ENCODE results near the gene SWAP70. TPM values are rescaled to one million over a fixed set of nuclear protein-coding genes. Genes with fewer than 3 reads are reported as not detected.

SWAP70 gene
- total RNA-seq, 1 experiment from 2014 or later = 7.9 TPM

DNA sequence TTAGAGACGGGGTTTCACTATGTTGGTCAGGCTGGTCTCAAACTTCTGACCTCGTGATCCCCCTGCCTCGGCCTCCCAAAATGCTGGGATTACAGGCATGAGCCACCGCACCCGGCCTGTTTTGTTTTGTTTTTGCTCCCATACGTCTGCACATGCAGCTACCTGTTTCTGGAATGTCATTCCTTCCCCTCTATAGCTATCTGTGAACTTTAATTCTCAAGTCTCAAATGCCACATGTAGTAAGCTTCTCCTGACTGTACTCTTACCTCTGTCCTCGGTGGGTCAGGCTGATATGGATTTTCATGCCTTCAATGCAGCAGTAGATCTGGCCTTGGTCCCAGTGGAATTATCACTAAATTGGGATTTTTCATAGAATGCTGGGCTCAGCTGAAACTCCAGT, 12.4 kb upstream of the SWAP70 start:
- no peak for DNase-seq (ENCODE audit: extremely low read depth, low read depth)

- DNase-seq (ENCODE audit: extremely low read depth, low read depth) = no peak
These were observed 11.8 kb upstream of the SWAP70 start for GRCh38 chr11:9651899-9652748.

DNA sequence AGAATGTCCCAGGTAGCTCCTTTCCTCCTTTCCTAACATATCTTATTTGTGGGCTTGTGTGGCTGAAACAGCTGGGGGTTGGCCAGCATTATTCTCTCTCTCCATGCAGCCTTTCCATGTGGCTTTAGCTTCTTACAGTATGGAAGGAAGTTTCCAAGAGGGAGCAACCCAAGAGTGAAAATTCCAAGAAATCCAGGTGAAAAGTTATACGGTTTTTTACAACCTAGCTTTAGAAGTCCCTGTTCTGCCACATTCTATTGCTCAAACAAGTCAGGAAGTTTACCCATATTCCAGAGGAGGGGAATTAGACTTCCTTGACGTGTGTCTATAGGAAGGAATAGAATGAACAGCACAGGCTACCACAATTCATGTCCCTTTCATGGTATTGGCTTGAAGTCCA, 10.0 kb upstream of the SWAP70 start:
- DNase-seq (ENCODE audit: extremely low read depth, low read depth) = no peak

DNA sequence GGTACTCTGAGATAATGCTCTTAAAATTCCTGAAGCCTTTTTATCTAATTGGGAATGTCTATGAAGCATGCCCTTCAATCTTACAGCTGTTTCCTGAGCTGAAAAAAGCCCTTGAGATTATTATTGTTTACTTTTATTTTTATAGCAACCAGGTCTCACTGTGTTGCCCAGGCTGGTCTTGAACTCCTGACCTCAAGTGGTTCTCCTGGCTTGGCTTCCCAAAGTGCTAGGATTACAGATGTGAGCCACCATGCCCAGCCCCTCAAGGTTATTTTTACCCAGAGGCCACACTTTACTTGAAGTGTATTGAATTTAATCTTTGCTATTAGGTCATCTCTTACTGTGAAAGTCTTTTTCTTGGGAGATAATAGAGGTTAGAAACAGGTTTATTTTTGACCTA, 7.0 kb upstream of the SWAP70 start:
- no peak for DNase-seq (ENCODE audit: extremely low read depth, low read depth)

GRCh38 chr11:9657531-9657930, 6.3 kb upstream of the SWAP70 start:
- no peak for DNase-seq (ENCODE audit: extremely low read depth, low read depth)

GRCh38 chr11:9660886-9661285, 3.0 kb upstream of the SWAP70 start:
- no peak for DNase-seq (ENCODE audit: extremely low read depth, low read depth)

GRCh38 chr11:9662273-9662672, 1.6 kb upstream of the SWAP70 start:
- no peak for DNase-seq (ENCODE audit: extremely low read depth, low read depth)

- DNase-seq (ENCODE audit: extremely low read depth, low read depth) = no peak
These were observed 647 bp downstream of the SWAP70 start for GRCh38 chr11:9664276-9665171.

DNA sequence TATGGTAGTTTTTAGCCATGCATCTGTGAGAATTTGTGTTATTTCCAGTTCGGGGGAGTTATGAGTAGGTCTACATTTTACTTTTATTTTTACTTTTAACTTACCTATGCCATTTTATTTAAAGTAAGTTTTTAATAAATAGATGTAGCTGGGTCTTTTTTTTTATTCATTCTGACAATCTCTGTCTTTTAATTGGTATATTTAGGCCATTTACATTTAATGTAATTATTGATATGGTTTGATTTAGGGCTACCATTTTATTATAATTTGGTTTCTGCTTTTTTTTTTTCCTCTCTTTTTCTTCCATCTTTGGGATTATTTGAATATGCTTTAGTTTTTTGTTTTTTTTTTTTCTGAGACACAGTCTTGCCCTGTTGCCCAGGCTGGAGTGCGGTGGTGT, 1.9 kb downstream of the SWAP70 start:
- DNase-seq (ENCODE audit: extremely low read depth, low read depth) = no peak

DNA sequence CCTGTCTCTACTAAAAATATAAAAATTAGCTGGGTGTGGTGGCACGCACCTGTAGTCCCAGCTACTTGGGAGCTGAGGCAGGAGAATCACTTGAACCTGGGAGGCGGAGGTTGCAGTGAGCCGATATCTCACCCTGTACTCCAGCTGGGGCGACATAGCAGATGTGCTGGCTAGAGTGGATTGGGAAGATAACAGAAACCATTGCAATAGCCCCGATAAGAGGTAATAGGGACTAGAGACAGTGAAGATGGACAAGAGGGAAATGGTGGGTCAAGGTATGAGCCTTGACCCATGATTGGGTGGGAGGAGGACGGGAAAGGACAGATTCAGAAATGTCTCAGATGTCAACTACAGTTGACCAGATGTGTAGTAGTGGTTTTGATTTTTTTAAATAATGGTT, 6.1 kb downstream of the SWAP70 start:
- DNase-seq (ENCODE audit: extremely low read depth, low read depth) = no peak

- no peak for DNase-seq (ENCODE audit: extremely low read depth, low read depth)
These were observed 8.5 kb downstream of the SWAP70 start for GRCh38 chr11:9672288-9672916.

- DNase-seq (ENCODE audit: extremely low read depth, low read depth) = no peak
These were observed 9.0 kb downstream of the SWAP70 start for GRCh38 chr11:9672918-9673317.

- DNase-seq (ENCODE audit: extremely low read depth, low read depth) = no peak
These were observed 11.8 kb downstream of the SWAP70 start for GRCh38 chr11:9675691-9676090.

DNA sequence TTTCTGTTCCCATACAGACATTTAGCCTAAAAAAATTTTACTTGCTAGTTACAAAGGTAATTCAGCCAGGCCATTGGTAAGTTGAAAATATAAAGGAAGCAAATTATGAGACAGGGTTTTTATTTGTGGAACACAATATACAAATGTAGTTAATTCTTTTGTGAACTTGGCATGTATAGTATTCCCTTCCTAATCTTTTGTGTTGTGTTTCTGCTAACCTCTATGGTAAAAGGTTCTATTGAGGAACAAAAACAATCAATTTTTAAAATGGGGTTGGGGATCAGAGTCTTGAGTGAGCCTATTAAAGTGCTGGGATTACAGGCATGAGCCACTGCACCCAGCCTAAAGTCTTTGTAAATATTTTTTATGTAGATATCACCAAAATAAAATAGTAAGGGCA, 14.1 kb downstream of the SWAP70 start:
- no peak for DNase-seq (ENCODE audit: extremely low read depth, low read depth)

DNA sequence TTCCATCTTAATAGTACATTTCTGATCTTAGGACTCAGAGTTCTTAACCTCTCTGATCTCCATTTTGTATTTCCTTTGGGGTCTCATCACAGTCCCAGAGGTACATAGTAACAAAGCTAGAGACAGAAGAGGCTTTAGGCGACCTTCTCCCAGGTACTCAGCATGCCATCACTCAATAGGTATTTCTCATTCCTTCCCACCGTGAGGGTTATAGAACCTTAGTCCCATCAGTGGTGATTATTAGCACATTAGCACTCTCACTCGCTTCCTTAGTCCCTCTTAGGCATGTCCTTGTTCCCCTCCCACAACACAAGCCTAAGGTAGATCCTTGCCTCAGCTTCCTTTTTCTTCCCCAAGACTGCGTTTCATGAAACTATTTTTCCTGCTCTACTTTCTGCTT, 14.7 kb downstream of the SWAP70 start:
- no peak for DNase-seq (ENCODE audit: extremely low read depth, low read depth)

DNA sequence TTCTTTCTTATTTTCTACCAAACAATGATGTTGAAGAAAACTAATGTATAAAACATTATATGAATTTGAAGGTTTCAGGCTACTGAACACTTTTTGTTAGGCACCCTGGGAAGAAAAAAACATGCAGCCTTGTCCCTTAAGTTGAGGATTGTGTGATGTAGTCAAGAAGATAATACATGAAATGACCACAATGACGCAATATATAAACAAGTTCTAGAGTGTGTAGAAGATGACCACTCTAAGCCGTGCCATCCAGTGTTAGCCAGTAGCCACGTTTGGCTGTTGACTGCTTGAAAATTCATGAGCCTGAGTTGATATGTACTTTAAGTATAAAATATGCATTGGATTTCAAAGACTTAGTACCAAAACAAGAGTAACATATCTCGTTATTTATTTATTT, 16.2 kb downstream of the SWAP70 start:
- DNase-seq (ENCODE audit: extremely low read depth, low read depth) = no peak

- DNase-seq (ENCODE audit: extremely low read depth, low read depth) = no peak
These were observed 17.9 kb downstream of the SWAP70 start for GRCh38 chr11:9681583-9682372.

GRCh38 chr11:9687711-9688477, 24.0 kb downstream of the SWAP70 start:
- no peak for DNase-seq (ENCODE audit: extremely low read depth, low read depth)

DNA sequence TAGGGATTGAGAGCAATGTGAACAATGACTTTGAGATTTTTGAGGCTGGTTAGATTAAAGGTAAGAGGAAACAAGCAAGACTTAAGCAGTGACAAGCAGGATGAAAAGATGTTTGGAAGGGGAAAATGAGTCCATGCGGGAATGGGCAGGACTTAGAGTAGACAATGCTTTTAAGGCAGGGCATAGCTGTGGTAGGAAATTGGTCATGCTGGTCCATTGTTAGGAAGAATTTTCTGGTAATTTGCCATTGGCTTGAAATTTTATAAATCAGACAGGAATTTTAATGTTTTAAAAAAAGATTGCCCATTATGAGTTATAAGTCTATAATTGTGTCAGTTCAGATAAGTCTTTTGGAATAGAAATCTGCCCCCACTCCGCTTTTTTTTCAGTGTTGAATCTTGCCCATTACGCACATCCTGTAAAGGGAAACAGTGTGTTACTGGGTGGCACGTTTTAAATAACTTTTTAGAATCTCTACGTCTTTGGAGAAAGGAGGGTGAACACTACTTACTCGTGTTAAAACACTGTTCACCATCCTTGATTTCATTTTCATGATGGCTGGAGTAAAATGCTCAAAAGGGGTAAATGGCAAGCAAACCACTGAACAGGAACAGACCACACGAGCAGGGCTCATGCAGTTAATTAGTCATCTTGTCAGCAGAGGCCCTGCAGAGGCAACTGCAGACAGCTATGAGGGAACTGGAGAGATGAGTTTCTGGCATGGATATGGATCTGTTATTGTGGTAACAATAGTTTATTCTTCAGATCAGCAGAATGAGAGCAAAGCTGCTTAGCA, 25.0 kb downstream of the SWAP70 start:
- DNase-seq (ENCODE audit: extremely low read depth, low read depth) = no peak

Data from NCI-H460 (cell line).